SH-SY5Y (cell line): ENCODE results near the gene OR10P1.

Experiments used
- GATA2 ChIP-seq: IDR thresholded peaks from 2 replicates; pipeline ENCODE4 v1.6.1; 2011; ENCODE audit warnings: mild to moderate bottlenecking, low read depth, low read length
- GATA3 ChIP-seq: IDR thresholded peaks from 2 replicates; pipeline ENCODE4 v1.6.1; 2011; ENCODE audit warnings: low read depth, mild to moderate bottlenecking, low read length, moderate library complexity

DNA sequence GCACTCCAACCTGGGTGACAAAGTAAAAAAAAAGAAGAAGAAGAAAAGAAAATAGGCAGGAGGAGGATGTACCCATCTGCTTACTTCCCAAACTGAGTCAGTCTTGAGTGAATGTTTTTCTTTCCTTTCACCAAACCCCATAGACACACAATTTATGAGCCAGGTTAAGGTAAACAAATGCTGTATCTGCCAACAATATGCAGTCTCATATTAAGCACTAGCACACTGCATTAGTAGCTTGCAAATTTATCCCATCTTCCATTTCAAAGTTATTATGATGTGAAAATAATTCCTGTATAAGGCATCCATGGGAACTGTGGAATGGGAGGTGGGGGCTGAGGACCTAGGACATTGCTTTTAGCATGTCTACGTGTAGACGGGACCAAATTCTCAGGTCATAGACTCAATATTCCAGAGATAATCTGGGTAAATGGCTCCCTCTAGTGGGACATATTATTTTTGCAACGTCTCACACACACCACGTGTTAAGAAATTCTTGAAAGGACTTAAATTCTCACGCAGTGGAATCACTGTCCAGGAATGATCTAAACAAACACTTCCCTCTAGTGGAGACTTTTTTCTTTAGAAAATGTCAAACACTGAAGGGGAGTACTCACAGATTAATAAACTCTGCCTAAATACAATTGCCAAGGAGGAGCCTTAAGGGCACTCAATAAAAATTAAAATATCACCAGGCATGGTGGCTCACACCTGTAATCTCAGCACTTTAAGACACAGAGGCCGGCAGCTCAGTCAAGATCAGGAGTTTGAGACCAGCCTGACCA, 17.1 kb upstream of the OR10P1 start:
- TF ChIP-seq GATA2, result no peak
- no peak for TF ChIP-seq GATA3
